Measurements from ENCODE around the gene SIRT7. TPM values are rescaled to one million over a fixed set of nuclear protein-coding genes. Genes with fewer than 3 reads are reported as not detected.

SIRT7 gene
- total RNA-seq, 1 experiment from 2014 or later: 24.2 TPM

DNA sequence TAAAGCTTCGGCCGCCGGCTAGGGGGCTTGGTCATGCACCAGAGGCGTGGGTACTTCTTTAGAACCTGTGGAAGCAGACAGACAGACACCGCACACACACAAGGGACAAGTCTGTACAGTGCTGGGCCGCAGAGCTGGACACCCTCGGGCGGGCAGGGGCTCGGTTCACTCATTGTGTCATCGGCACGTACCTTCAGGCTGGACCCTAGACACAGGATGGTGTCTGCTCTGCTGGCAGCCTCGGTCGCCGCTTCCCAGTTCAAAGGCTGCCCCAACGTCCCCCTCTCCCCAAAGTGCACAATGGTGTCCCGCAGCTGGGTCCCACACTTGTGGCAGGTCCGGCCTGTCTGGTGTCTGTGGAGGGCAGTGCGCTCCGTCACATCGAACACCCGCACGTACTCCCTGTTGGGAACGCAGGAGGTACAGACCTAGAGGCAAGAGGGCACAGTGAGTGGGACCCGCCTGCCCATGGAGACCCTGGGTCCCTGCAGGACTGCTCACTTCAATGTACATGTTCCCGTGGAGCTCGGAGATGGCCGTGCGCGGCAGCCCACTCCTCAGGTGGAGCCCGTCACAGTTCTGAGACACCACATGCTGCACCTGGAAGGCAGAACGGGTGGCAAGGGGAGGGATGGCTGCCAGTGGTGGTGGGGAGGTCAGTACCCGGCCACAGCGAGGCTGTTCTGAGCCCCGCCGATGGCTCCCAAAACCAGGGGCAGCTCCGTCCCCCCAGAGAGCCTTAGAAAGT lies 3.7 kb downstream of the SIRT7 start (continued):
- TF ChIP-seq, protein P1, sequence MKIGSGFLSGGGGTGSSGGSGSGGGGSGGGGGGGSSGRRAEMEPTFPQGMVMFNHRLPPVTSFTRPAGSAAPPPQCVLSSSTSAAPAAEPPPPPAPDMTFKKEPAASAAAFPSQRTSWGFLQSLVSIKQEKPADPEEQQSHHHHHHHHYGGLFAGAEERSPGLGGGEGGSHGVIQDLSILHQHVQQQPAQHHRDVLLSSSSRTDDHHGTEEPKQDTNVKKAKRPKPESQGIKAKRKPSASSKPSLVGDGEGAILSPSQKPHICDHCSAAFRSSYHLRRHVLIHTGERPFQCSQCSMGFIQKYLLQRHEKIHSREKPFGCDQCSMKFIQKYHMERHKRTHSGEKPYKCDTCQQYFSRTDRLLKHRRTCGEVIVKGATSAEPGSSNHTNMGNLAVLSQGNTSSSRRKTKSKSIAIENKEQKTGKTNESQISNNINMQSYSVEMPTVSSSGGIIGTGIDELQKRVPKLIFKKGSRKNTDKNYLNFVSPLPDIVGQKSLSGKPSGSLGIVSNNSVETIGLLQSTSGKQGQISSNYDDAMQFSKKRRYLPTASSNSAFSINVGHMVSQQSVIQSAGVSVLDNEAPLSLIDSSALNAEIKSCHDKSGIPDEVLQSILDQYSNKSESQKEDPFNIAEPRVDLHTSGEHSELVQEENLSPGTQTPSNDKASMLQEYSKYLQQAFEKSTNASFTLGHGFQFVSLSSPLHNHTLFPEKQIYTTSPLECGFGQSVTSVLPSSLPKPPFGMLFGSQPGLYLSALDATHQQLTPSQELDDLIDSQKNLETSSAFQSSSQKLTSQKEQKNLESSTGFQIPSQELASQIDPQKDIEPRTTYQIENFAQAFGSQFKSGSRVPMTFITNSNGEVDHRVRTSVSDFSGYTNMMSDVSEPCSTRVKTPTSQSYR (CRISPR knock-in tag; IDR thresholded peaks at IDR 0.05): no peak
- TF ChIP-seq NFYB (CRISPR knock-in tag; conservative IDR thresholded peaks at IDR 0.05; ENCODE audit: low read depth) (no peak), CREM (CRISPR knock-in tag; IDR thresholded peaks at IDR 0.05) (no peak), GABPB1 (CRISPR knock-in tag; IDR thresholded peaks at IDR 0.05) (no peak), GRHL2 (CRISPR knock-in tag; IDR thresholded peaks at IDR 0.05; ENCODE audit: insufficient replicate concordance, severe bottlenecking) (no peak)

GRCh38 chr17:81913394-81914102 lies 4.4 kb downstream of the SIRT7 start:
- no peak for DNase-seq (ENCODE audit: low spot score)
- H3K4me3 Mint-ChIP-seq: no peak overlapping the region

GRCh38 chr17:81912441-81913309 lies 5.3 kb downstream of the SIRT7 start:
- ATAC-seq: no peak
- CTCF ChIA-PET: interaction anchor here (1.6 to 3.4 kb wide), 3 partner anchors 11 to 107 kb away, joined by 5 to 15 read pairs (median 12); no protein-coding TSS in a partner anchor
- H3K27ac Mint-ChIP-seq: peak overlapping the region; percentile 34; the same call in 1 of the 2 replicates

More at GRCh38 chr17:81913394-81914102, 4.4 kb downstream of the SIRT7 start:
- ChIA-PET POLR2A (interaction anchor here (2.0 kb wide), 1 partner anchor 10 kb away, joined by 7 read pairs; no protein-coding TSS in a partner anchor), CTCF (no interaction called here)
- TF ChIP-seq NR1H2 (CRISPR knock-in tag; IDR thresholded peaks at IDR 0.05): no peak
- ATAC-seq: no peak
- Mint-ChIP-seq H3K9me3 (no peaks in the 10 kb centered on the region), H3K36me3 (peaks cover 17% of the 10 kb centered on the region), H3K27ac (peak overlapping the region; percentile 34; the same call in 1 of the 2 replicates), H3K27me3 (ENCODE audit: low read depth) (no peaks in the 10 kb centered on the region), H3K4me1 (peaks cover 16% of the 10 kb centered on the region)

GRCh38 chr17:81911969-81912368 lies 6.0 kb downstream of the SIRT7 start:
- ChIA-PET CTCF (interaction anchor here (1.6 to 3.4 kb wide), 3 partner anchors 11 to 108 kb away, joined by 5 to 15 read pairs (median 12); no protein-coding TSS in a partner anchor), POLR2A (interaction anchor here (1.0 kb wide), 1 partner anchor 42 kb away, joined by 3 read pairs; no protein-coding TSS in a partner anchor)
- ATAC-seq (no peak), DNase-seq (ENCODE audit: low spot score) (no peak)
- Mint-ChIP-seq H3K36me3 (peaks cover 17% of the 10 kb centered on the region), H3K4me1 (peaks cover 7% of the 10 kb centered on the region), H3K27me3 (ENCODE audit: low read depth) (no peaks in the 10 kb centered on the region), H3K27ac (no peak overlapping the region; the same call in 1 of the 2 replicates), H3K4me3 (peak overlapping the region; percentile 62), H3K9me3 (no peaks in the 10 kb centered on the region)
- TF ChIP-seq ELF4 (CRISPR knock-in tag; IDR thresholded peaks at IDR 0.05; ENCODE audit: low read depth) (no peak), MXD4 (CRISPR knock-in tag; IDR thresholded peaks at IDR 0.05; ENCODE audit: borderline replicate concordance) (no peak), ARID4B (CRISPR knock-in tag; IDR thresholded peaks at IDR 0.05; ENCODE audit: borderline replicate concordance) (no peak), PRRX2 (CRISPR knock-in tag; IDR thresholded peaks at IDR 0.05) (no peak), ATF1 (CRISPR knock-in tag; IDR thresholded peaks at IDR 0.05) (no peak), ETV6 (CRISPR knock-in tag; IDR thresholded peaks at IDR 0.05) (no peak), NFYB (CRISPR knock-in tag; conservative IDR thresholded peaks at IDR 0.05; ENCODE audit: low read depth) (no peak), NR3C1 (CRISPR knock-in tag; conservative IDR thresholded peaks at IDR 0.05; ENCODE audit: low read depth) (no peak)

More at GRCh38 chr17:81912441-81913309, 5.3 kb downstream of the SIRT7 start:
- DNase-seq (ENCODE audit: low spot score): no peak
- H3K4me3 Mint-ChIP-seq: peak overlapping the region; percentile 62; the same call in 1 of the 2 replicates
- H3K27me3 Mint-ChIP-seq (ENCODE audit: low read depth): no peaks in the 10 kb centered on the region
- POLR2A ChIA-PET: interaction anchor here (1.0 to 2.0 kb wide), 2 partner anchors 11 to 43 kb away, joined by 3 to 7 read pairs; no protein-coding TSS in a partner anchor
- peaks cover 11% of the 10 kb centered on the region for H3K4me1 Mint-ChIP-seq
- no peaks in the 10 kb centered on the region for H3K9me3 Mint-ChIP-seq
- peaks cover 17% of the 10 kb centered on the region for H3K36me3 Mint-ChIP-seq
- TF ChIP-seq TEAD1 (CRISPR knock-in tag; IDR thresholded peaks at IDR 0.05) (no peak), PRRX2 (CRISPR knock-in tag; IDR thresholded peaks at IDR 0.05) (no peak), GRHL2 (CRISPR knock-in tag; IDR thresholded peaks at IDR 0.05; ENCODE audit: insufficient replicate concordance, severe bottlenecking) (no peak), SMAD3 (CRISPR knock-in tag; IDR thresholded peaks at IDR 0.05; ENCODE audit: borderline replicate concordance) (no peak), USF2 (CRISPR knock-in tag; IDR thresholded peaks at IDR 0.05) (no peak), OVOL2 (CRISPR knock-in tag; IDR thresholded peaks at IDR 0.05; ENCODE audit: borderline replicate concordance) (no peak)
